Activated T-cell treated with anti-CD3 and anti-CD28 coated beads, Interleukin-2, amount 50 U/mL, for 72 hours (primary cell): ENCODE data around the gene AMPD1. TPM values are rescaled to one million over a fixed set of nuclear protein-coding genes. Genes with fewer than 3 reads are reported as not detected.
A peak's percentile ranks its signal among the peaks of the same experiment; 100 is the strongest.

ENCODE experiments used
- ATAC-seq, 2 donors: fragments of 150-1000 bp; cut with Tn5 transposase; replicated peaks in 1 of 2; 2 replicates each; pipeline ENCODE4 v1.10.0; 2021; ENCODE audit warnings: moderate library complexity in 2 of 2, mild to moderate bottlenecking in 1 of 2
- DNase-seq, 2 donors: peaks; one replicate each; pipeline ENCODE4 v3.0.0; 2021 to 2022; ENCODE audit warnings: mixed read lengths in 1 of 2
- H3K27ac Mint-ChIP-seq: one replicate; pipeline ENCODE4 v1.8.0; 2022; ENCODE audit warnings: mild to moderate bottlenecking, moderate library complexity, mixed read lengths
- H3K27me3 Mint-ChIP-seq: one replicate; pipeline ENCODE4 v1.8.0; 2022; ENCODE audit warnings: low read depth, mixed read lengths
- H3K36me3 Mint-ChIP-seq, 2 donors: one replicate each; pipeline ENCODE4 v1.8.0; 2022; ENCODE audit warnings: mixed read lengths in 2 of 2, mild to moderate bottlenecking in 1 of 2; ENCODE audit not compliant: insufficient read depth in 2 of 2
- H3K4me1 Mint-ChIP-seq: one replicate; pipeline ENCODE4 v1.8.0; 2022; ENCODE audit warnings: low read depth, mixed read lengths
- H3K4me3 Mint-ChIP-seq, 2 donors: one replicate each; pipeline ENCODE4 v1.8.0; 2022; ENCODE audit warnings: mild to moderate bottlenecking in 2 of 2, mixed read lengths in 2 of 2, moderate library complexity in 2 of 2
- H3K9me3 Mint-ChIP-seq, 2 donors: one replicate each; pipeline ENCODE4 v1.8.0; 2022; ENCODE audit warnings: mixed read lengths in 2 of 2
- total RNA-seq, 2 donors: library from RNA; stranded (reverse); gene quantifications; one replicate each; pipeline ENCODE4 v1.2.3, GENCODE V29; 2022

AMPD1 gene
- total RNA-seq, 2 donors from 2014 or later, result 0.17 TPM; not detected in 1

- ATAC-seq, result no peak
- no peak for DNase-seq
- H3K4me1 Mint-ChIP-seq, result no peaks in the 10 kb centered on the region
- no peak overlapping the region for H3K4me3 Mint-ChIP-seq
- no peaks in the 10 kb centered on the region for H3K9me3 Mint-ChIP-seq
- no peak overlapping the region for H3K27ac Mint-ChIP-seq
- no peaks in the 10 kb centered on the region for H3K36me3 Mint-ChIP-seq
- H3K27me3 Mint-ChIP-seq, result peaks cover 48% of the 10 kb centered on the region
These were observed 5.2 kb downstream of the AMPD1 start for GRCh38 chr1:114690148-114690547.

- H3K4me1 Mint-ChIP-seq, result no peaks in the 10 kb centered on the region
- H3K4me3 Mint-ChIP-seq, result no peak overlapping the region
- peaks cover 51% of the 10 kb centered on the region for H3K27me3 Mint-ChIP-seq
- H3K9me3 Mint-ChIP-seq, result no peaks in the 10 kb centered on the region
- H3K36me3 Mint-ChIP-seq, result no peaks in the 10 kb centered on the region
- H3K27ac Mint-ChIP-seq, result no peak overlapping the region
- DNase-seq (no peak), ATAC-seq (no peak)
These were observed 6.8 kb downstream of the AMPD1 start for GRCh38 chr1:114688526-114688925.

GRCh38 chr1:114685851-114686250 is 9.5 kb downstream of the AMPD1 start:
- Mint-ChIP-seq H3K36me3 (no peaks in the 10 kb centered on the region), H3K27ac (no peak overlapping the region), H3K27me3 (peaks cover 59% of the 10 kb centered on the region), H3K4me1 (no peaks in the 10 kb centered on the region), H3K9me3 (no peaks in the 10 kb centered on the region), H3K4me3 (no peak overlapping the region)
- ATAC-seq (no peak), DNase-seq (no peak)

GRCh38 chr1:114677691-114678090 is 17.7 kb downstream of the AMPD1 start:
- no peaks in the 10 kb centered on the region for H3K36me3 Mint-ChIP-seq
- no peak for ATAC-seq
- H3K27me3 Mint-ChIP-seq, result peaks cover 46% of the 10 kb centered on the region
- no peaks in the 10 kb centered on the region for H3K4me1 Mint-ChIP-seq
- no peak for DNase-seq
- H3K27ac Mint-ChIP-seq, result no peak overlapping the region
- no peaks in the 10 kb centered on the region for H3K9me3 Mint-ChIP-seq
- H3K4me3 Mint-ChIP-seq, result no peak overlapping the region

GRCh38 chr1:114676115-114676514 is 19.2 kb downstream of the AMPD1 start:
- H3K27me3 Mint-ChIP-seq, result peaks cover 46% of the 10 kb centered on the region
- no peak overlapping the region for H3K27ac Mint-ChIP-seq
- H3K4me1 Mint-ChIP-seq, result no peaks in the 10 kb centered on the region
- no peaks in the 10 kb centered on the region for H3K36me3 Mint-ChIP-seq
- no peak overlapping the region for H3K4me3 Mint-ChIP-seq
- no peaks in the 10 kb centered on the region for H3K9me3 Mint-ChIP-seq
- no peak for ATAC-seq
- DNase-seq, result no peak

GRCh38 chr1:114671939-114672275 is 23.4 kb downstream of the AMPD1 start:
- peaks cover 10% of the 10 kb centered on the region for H3K4me1 Mint-ChIP-seq
- no peaks in the 10 kb centered on the region for H3K9me3 Mint-ChIP-seq
- ATAC-seq (no peak), DNase-seq (no peak)
- H3K36me3 Mint-ChIP-seq, result peaks cover 0 to 2% of the 10 kb centered on the region in 2 donors
- H3K4me3 Mint-ChIP-seq, result no peak overlapping the region
- peaks cover 34% of the 10 kb centered on the region for H3K27me3 Mint-ChIP-seq
- no peak overlapping the region for H3K27ac Mint-ChIP-seq

GRCh38 chr1:114671011-114671938 is 24.1 kb downstream of the AMPD1 start:
- ATAC-seq (no peak), DNase-seq (no peak)
- peak overlapping the region in 1 of 2 donors; percentile 13 for H3K4me3 Mint-ChIP-seq
- H3K36me3 Mint-ChIP-seq, result peaks cover 0 to 2% of the 10 kb centered on the region in 2 donors
- H3K4me1 Mint-ChIP-seq, result peaks cover 10% of the 10 kb centered on the region
- H3K27ac Mint-ChIP-seq, result no peak overlapping the region
- no peaks in the 10 kb centered on the region for H3K9me3 Mint-ChIP-seq
- peaks cover 38% of the 10 kb centered on the region for H3K27me3 Mint-ChIP-seq

GRCh38 chr1:114670083-114671010 is 25.0 kb downstream of the AMPD1 start:
- Mint-ChIP-seq H3K27ac (no peak overlapping the region), H3K27me3 (peaks cover 39% of the 10 kb centered on the region), H3K4me3 (peak overlapping the region; percentile 90 to 96), H3K9me3 (no peaks in the 10 kb centered on the region), H3K36me3 (peaks cover 0 to 2% of the 10 kb centered on the region in 2 donors), H3K4me1 (peaks cover 10% of the 10 kb centered on the region)
- peak; percentile 98 for ATAC-seq
- peak; percentile 87 to 90 for DNase-seq

- H3K36me3 Mint-ChIP-seq, result peaks cover 0 to 2% of the 10 kb centered on the region in 2 donors
- DNase-seq (no peak), ATAC-seq (peak; percentile 69 to 74)
- H3K27ac Mint-ChIP-seq, result no peak within 1 kb of the TSS
- peaks cover 10% of the 10 kb centered on the region for H3K4me1 Mint-ChIP-seq
- no peaks in the 10 kb centered on the region for H3K9me3 Mint-ChIP-seq
- H3K27me3 Mint-ChIP-seq, result peaks cover 31% of the 10 kb centered on the region
- H3K4me3 Mint-ChIP-seq, result peak within 1 kb of the TSS; percentile 90 to 96
These were observed 25.7 kb downstream of the AMPD1 start, which contains the start of gene DENND2C for GRCh38 chr1:114669562-114670082. Gene DENND2C, minus strand, starts transcription at chr1:114670049. Its CDS starts 44,065 bp downstream, at chr1:114625984.

GRCh38 chr1:114668784-114669561 is 26.4 kb downstream of the AMPD1 start:
- no peak for ATAC-seq
- Mint-ChIP-seq H3K9me3 (no peaks in the 10 kb centered on the region), H3K27ac (no peak overlapping the region)

GRCh38 chr1:114668373-114668772 is 27.0 kb downstream of the AMPD1 start:
- Mint-ChIP-seq H3K4me3 (no peak overlapping the region), H3K9me3 (no peaks in the 10 kb centered on the region), H3K27ac (no peak overlapping the region), H3K4me1 (peaks cover 10% of the 10 kb centered on the region), H3K27me3 (peaks cover 22% of the 10 kb centered on the region), H3K36me3 (peaks cover 0 to 2% of the 10 kb centered on the region in 2 donors)
- DNase-seq, result no peak
- no peak for ATAC-seq

More at GRCh38 chr1:114668784-114669561, 26.4 kb downstream of the AMPD1 start:
- Mint-ChIP-seq H3K36me3 (peaks cover 0 to 2% of the 10 kb centered on the region in 2 donors), H3K4me1 (peaks cover 10% of the 10 kb centered on the region), H3K4me3 (peak overlapping the region; percentile 90 to 96), H3K27me3 (peaks cover 25% of the 10 kb centered on the region)
- DNase-seq, result no peak

- Mint-ChIP-seq H3K27ac (no peak overlapping the region), H3K36me3 (peaks cover 0 to 2% of the 10 kb centered on the region in 2 donors), H3K9me3 (no peaks in the 10 kb centered on the region), H3K27me3 (peaks cover 22% of the 10 kb centered on the region), H3K4me3 (no peak overlapping the region), H3K4me1 (peaks cover 10% of the 10 kb centered on the region)
- DNase-seq (no peak), ATAC-seq (no peak)
These were observed 28.4 kb downstream of the AMPD1 start for GRCh38 chr1:114666954-114667353.
